ENCODE data around the gene THAP4.

Gene THAP4

GRCh38 chr2:241637018-241637794 lies at the start of gene THAP4, which contains the start of gene ATG4B:
Gene THAP4, minus strand, starts transcription at chr2:241637158. Its CDS starts 141 bp downstream, at chr2:241637017.
Gene ATG4B, plus strand, starts transcription at chr2:241637693. Its CDS starts 22 bp downstream, at chr2:241637715.
- peak; percentile 49 to 76 (median 64) for DNase-seq (ENCODE audit: low read depth in 3 of 3)

GRCh38 chr2:241686324-241686649 lies 49.3 kb upstream of the THAP4 start:
- no peak for DNase-seq (ENCODE audit: low read depth in 3 of 3)

- DNase-seq (ENCODE audit: low read depth in 3 of 3): no peak
Measured at GRCh38 chr2:241680827-241681599, 44.1 kb upstream of the THAP4 start.

DNA sequence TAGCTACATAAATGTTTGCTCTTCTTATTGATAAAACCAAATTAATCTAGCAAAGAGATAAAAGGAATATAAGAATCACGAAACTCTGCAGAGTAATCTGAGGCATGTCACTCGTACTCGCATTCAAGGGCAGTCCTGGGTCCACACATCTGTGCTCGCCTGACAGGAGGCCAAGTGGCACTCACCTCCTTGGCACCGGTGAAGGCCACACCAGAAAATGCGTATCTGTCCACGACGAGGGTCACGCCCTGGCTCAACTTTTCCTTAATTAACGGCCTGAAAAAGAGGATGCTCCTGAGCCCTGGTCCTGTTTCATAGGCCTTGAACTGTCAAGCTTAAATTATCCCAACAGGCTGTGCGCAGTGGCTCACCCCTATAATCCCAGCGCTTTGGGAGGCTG lies 43.1 kb upstream of the THAP4 start:
- DNase-seq (ENCODE audit: low read depth in 3 of 3): no peak

GRCh38 chr2:241678784-241679540 lies 42.0 kb upstream of the THAP4 start:
- no peak for DNase-seq (ENCODE audit: low read depth in 3 of 3)

DNA sequence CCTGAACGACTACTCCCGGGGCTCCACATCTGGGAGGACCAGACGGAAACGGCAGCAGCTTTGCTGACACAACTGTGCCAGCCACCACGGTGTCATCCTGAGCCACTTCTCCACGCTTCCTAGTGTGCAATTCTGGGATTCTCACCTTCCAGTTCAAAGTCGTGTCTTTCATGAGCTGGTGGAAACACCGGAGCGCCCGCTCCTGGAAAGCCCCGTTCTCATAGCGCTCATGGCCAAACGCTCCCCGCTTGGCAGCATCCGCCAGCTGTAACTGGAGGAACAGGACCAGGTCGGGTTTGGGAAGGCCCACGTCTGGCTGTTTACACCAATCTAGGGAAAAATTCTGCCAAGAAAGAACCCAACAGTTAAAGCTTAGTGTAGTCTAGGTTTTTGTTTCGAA lies 41.3 kb upstream of the THAP4 start:
- DNase-seq (ENCODE audit: low read depth in 3 of 3): no peak

GRCh38 chr2:241677392-241677791 lies 40.4 kb upstream of the THAP4 start:
- DNase-seq (ENCODE audit: low read depth in 3 of 3): no peak

GRCh38 chr2:241676665-241677064 lies 39.7 kb upstream of the THAP4 start:
- no peak for DNase-seq (ENCODE audit: low read depth in 3 of 3)

- DNase-seq (ENCODE audit: low read depth in 3 of 3): no peak
Measured at GRCh38 chr2:241675885-241676284, 38.9 kb upstream of the THAP4 start.

GRCh38 chr2:241673797-241674725 lies 37.1 kb upstream of the THAP4 start:
- DNase-seq (ENCODE audit: low read depth in 3 of 3): no peak

GRCh38 chr2:241673189-241673663 lies 36.3 kb upstream of the THAP4 start:
- DNase-seq (ENCODE audit: low read depth in 3 of 3): no peak

GRCh38 chr2:241672243-241673188 lies 35.6 kb upstream of the THAP4 start:
- DNase-seq (ENCODE audit: low read depth in 3 of 3): no peak

DNA sequence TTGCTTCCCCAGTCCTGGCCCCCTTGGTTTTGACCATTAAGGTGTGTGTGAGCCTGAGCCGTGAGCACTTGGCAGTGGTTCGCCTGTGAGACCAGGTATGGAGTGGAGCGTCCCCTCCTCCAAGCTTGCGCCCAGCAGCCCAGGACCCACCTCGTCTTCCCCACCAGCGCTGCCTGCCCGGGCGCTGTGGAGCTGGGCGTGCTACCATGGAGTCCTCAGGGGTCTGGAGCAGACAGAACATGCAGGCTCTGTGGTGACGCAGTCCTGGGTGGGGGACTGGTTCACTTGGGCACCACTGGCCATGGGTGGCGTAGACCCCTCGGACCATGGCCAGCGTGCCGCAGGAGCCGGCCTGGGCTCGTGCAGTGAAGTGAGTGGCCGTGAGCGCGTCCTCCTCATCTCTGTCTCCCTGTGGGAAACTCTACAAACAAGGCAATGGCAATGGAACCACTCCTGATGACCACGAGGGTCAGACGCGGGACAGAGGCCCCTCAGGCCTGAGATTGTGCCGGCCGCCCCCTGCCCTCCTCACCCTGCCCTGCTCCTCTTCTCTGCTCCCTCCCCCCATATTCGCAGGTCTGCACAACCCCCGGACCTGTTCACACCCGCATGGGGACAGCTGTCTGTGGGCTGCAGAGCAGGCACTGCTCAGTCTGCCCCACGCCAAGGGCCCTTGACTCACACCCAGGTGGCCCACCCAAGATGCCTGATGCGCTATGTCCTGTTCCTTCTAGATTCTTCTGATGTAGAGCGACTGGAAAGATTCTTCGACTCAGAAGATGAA lies 34.7 kb upstream of the THAP4 start:
- DNase-seq (ENCODE audit: low read depth in 3 of 3): no peak

DNA sequence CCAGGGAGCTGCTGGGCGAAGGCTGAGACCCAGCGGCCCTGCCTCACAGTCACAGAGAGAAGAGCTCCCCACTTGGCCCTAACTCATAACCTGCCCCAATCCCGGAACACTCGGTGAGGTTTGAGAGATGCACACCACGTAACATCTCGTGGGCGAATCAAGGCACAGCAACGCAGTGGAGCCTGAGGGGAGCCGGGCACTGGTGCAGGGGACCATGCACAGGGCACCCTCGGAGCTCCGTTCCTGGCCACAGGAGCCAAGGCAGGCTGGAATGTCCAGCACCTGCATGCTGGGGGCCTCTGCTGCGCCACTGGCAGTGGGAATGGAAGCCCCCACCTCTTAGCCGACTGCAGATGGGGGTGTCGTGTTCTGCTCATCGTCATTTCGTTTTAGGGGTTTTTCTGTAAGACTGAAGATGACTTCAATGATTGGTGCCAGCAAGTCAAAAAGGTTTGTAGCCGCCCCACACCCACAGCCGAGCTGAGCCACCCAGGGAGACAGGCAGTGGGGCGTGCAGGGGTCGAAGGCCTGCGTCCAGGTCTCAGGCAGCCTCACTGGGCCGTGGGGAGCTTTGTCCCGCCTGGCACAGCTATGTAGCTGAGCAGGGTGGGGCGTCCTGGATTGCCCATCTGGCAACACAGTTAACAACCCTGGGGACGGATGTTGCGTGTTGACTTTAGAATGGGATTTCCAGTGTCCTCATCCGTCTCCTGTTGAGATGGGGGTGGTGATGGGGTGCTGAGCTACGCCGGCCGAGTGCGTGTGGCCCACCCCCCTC lies 33.6 kb upstream of the THAP4 start:
- DNase-seq (ENCODE audit: low read depth in 3 of 3): no peak

DNA sequence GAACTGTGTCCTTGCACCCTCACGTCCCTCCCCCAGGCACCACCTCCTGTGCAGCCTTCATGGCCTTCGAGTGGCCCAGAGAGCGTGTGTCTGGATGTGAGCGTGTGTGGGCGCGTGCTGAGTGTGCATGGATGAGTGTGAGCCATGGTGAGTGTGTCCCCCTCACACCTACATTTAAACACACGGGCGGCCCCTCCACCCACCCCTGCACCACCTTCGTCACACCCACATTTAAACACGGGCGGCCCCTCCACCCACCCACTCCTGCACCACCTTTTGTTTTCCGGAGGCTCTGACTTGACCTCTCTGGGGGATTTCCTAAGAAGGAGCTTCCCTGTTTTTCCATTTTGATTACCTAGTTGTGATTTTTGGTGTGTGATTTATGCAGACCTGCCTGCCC lies 31.9 kb upstream of the THAP4 start:
- DNase-seq (ENCODE audit: low read depth in 3 of 3): no peak

DNA sequence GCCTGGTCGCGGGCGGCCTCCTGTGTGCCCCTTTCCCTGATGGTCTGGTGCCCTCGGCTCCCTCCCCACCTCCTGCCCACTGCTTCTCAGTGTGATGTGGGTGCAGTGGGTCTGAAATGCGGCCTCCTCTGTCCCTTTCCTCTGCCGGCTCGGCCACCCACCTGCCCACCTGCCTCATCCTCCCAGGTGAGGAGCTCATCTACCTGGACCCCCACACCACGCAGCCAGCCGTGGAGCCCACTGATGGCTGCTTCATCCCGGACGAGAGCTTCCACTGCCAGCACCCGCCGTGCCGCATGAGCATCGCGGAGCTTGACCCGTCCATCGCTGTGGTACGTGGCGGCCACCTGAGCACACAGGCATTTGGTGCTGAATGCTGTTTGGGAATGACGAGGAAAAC lies 31.4 kb upstream of the THAP4 start:
- DNase-seq (ENCODE audit: low read depth in 3 of 3): no peak

DNA sequence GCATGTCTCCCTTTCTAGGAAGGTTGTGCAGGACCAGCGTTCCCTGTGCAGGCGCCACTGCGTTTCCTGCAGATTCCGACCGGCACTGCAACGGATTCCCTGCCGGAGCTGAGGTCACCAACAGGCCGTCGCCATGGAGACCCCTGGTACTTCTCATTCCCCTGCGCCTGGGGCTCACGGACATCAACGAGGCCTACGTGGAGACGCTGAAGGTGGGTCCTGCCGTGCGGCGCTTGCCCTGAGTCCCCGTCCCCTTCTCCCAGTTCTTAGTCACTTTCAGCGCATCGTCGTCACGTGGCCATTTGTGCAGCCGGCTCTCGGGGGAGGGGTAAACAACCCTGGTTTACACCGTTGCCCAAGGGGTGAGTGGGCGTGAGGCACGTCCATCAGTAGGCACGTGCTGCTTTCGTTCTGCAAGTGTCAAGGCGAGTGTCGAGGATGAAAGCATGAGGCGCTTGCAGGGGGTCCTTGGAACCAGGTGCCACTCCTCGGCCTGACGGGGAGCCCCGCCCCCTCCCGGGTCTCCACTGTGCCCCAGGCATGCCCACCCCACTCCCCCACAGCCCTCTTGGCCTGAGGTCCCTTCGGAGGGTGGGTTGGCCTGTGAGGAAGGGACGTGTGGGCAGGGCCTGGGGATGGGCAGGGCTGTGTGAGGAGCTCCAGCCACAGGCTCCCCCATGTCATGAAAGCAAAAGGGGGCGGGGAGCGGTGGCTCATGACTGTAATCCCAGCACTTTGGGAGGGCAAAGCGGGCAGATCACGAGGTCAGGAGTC lies 29.9 kb upstream of the THAP4 start:
- DNase-seq (ENCODE audit: low read depth in 3 of 3): no peak

All from stimulated activated CD4-positive, alpha-beta T cell treated with anti-CD3 and anti-CD28 coated beads, TNF-alpha, amount 100 ng/mL, for 24 hours (primary cell).